Tibial nerve (tissue), 4 donors: ENCODE results near the gene MTCL1. TPM values are rescaled to one million over a fixed set of nuclear protein-coding genes. Genes with fewer than 3 reads are reported as not detected.

Experiments
- DNase-seq, 2 donors: peaks; one replicate each; pipeline ENCODE4 v3.0.0-alpha.2; 2019; ENCODE audit warnings: low spot score in 2 of 2
- H3K27ac ChIP-seq, 4 donors: fragments of 200-600 bp; sonication (generic) in 3 of 4; one replicate each; pipeline ENCODE4 v1.5.1; 2017 to 2019; ENCODE audit warnings: mild to moderate bottlenecking in 1 of 4
- H3K27me3 ChIP-seq, 2 donors: fragments of 200-600 bp; sonication (generic) in 1 of 2; one replicate each; pipeline versions ENCODE4 v1.5.1 to v1.6.0; 2017 to 2019
- H3K36me3 ChIP-seq, 3 donors: fragments of 200-600 bp; sonication (generic); one replicate each; pipeline ENCODE4 v1.5.1; 2018 to 2019
- H3K4me1 ChIP-seq, 4 donors: fragments of 200-600 bp; sonication (generic) in 3 of 4; one replicate each; pipeline ENCODE4 v1.5.1; 2017 to 2019
- H3K4me3 ChIP-seq, 4 donors: fragments of 200-600 bp; sonication (generic) in 3 of 4; one replicate each; pipeline ENCODE4 v1.5.1; 2017 to 2019; ENCODE audit warnings: mild to moderate bottlenecking in 1 of 4, moderate library complexity in 1 of 4
- H3K9me3 ChIP-seq, 4 donors: fragments of 200-600 bp; sonication (generic) in 3 of 4; one replicate each; pipeline ENCODE4 v1.5.1; 2017 to 2019
- EP300 ChIP-seq, 2 donors: sonication (generic); formaldehyde crosslinking; IDR thresholded peaks; one replicate each; pipeline ENCODE4 v1.6.1; 2017; ENCODE audit warnings: antibody characterized with exemption in 2 of 2, mild to moderate bottlenecking in 1 of 2
- POLR2A ChIP-seq, 2 donors: fragments of 450-650 bp; IDR thresholded peaks; one replicate each; pipeline ENCODE4 v1.6.1; 2017; ENCODE audit warnings: antibody characterized with exemption in 2 of 2, mild to moderate bottlenecking in 2 of 2, moderate library complexity in 2 of 2
- WGBS, 2 donors: methylation state at CpG; one replicate each; pipeline ENCODE4 v1.1.5; 2018; 5-methylcytosine and 5-hydroxymethylcytosine counted together
- total RNA-seq, 4 donors: library from RNA; depleted of rRNA; stranded (reverse); fragments of >200 nt; gene quantifications; one replicate each; pipeline ENCODE4 v1.1.0, GENCODE V29; 2016
- TF ChIP-seq, protein P1 (sequence below), 5 experiments: fragments of 200-600 bp in 3 of 5; fragments of 450-650 bp in 2 of 5; sonication (generic) in 3 of 5; IDR thresholded peaks; one replicate each; pipeline ENCODE4 v1.5.1; 2016 to 2019; ENCODE audit warnings: antibody characterized with exemption in 5 of 5, mild to moderate bottlenecking in 3 of 5, moderate library complexity in 2 of 5

The MTCL1 gene
- total RNA-seq, 4 donors from 2014 or later, result 4.6 to 18.3 (median 5.3) TPM

- no peak for TF ChIP-seq EP300 (IDR thresholded peaks at IDR 0.05)
- TF ChIP-seq POLR2A (IDR thresholded peaks at IDR 0.05), result no peak
- TF ChIP-seq, protein P1, sequence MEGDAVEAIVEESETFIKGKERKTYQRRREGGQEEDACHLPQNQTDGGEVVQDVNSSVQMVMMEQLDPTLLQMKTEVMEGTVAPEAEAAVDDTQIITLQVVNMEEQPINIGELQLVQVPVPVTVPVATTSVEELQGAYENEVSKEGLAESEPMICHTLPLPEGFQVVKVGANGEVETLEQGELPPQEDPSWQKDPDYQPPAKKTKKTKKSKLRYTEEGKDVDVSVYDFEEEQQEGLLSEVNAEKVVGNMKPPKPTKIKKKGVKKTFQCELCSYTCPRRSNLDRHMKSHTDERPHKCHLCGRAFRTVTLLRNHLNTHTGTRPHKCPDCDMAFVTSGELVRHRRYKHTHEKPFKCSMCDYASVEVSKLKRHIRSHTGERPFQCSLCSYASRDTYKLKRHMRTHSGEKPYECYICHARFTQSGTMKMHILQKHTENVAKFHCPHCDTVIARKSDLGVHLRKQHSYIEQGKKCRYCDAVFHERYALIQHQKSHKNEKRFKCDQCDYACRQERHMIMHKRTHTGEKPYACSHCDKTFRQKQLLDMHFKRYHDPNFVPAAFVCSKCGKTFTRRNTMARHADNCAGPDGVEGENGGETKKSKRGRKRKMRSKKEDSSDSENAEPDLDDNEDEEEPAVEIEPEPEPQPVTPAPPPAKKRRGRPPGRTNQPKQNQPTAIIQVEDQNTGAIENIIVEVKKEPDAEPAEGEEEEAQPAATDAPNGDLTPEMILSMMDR (IDR thresholded peaks at IDR 0.05), result no peak
- 76 to 82% methylated on average over 9 of the region's 9 CpGs for WGBS, 2 donors
- Histone ChIP-seq H3K27me3 (no peaks in the 10 kb centered on the region), H3K4me1 (no peaks in the 10 kb centered on the region), H3K9me3 (no peaks in the 10 kb centered on the region), H3K27ac (no peak overlapping the region), H3K4me3 (no peak overlapping the region), H3K36me3 (peaks cover 0 to 10% (median 0%) of the 10 kb centered on the region in 3 donors)
- no peak for DNase-seq
Observed at GRCh38 chr18:8800445-8800844, 95.1 kb downstream of the MTCL1 start.

DNA sequence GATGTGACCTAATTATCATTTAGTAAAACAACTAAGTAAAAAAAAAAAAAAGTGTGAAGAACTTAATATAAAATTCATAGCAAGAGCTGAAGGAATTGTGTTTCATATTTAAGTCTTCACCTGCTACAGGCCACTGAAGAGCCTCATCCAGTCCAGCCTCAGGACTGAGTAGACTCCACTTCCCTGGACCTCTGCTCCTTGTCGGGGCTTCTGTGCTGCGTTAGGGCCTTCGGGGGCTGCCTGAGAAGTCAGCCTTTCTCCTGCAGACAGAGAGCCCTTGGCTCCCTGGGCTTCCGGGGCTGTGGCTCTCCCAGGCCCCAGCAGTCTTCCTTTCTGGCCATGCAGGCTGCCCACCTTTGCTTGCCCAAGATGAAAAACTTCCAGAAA is 95.5 kb downstream of the MTCL1 start:
- 86 to 94% methylated on average over 4 of the region's 4 CpGs for WGBS, 2 donors
- no peak for DNase-seq
- H3K4me3 ChIP-seq, result no peak overlapping the region
- H3K9me3 ChIP-seq, result no peaks in the 10 kb centered on the region
- no peaks in the 10 kb centered on the region for H3K4me1 ChIP-seq
- peaks cover 0 to 10% (median 0%) of the 10 kb centered on the region in 3 donors for H3K36me3 ChIP-seq
- TF ChIP-seq, protein P1 (IDR thresholded peaks at IDR 0.05), result no peak
- no peak for TF ChIP-seq POLR2A (IDR thresholded peaks at IDR 0.05)
- TF ChIP-seq EP300 (IDR thresholded peaks at IDR 0.05), result no peak
- no peak overlapping the region for H3K27ac ChIP-seq
- H3K27me3 ChIP-seq, result no peaks in the 10 kb centered on the region

- no peak for TF ChIP-seq POLR2A (IDR thresholded peaks at IDR 0.05)
- no peak for TF ChIP-seq EP300 (IDR thresholded peaks at IDR 0.05)
- TF ChIP-seq, protein P1 (IDR thresholded peaks at IDR 0.05), result no peak
- Histone ChIP-seq H3K27ac (no peak overlapping the region), H3K4me3 (no peak overlapping the region), H3K27me3 (no peaks in the 10 kb centered on the region), H3K36me3 (peaks cover 0 to 10% (median 0%) of the 10 kb centered on the region in 3 donors), H3K9me3 (no peaks in the 10 kb centered on the region), H3K4me1 (no peaks in the 10 kb centered on the region)
- no peak for DNase-seq
- 72 to 83% methylated on average over 9 of the region's 9 CpGs for WGBS, 2 donors
Observed at GRCh38 chr18:8801263-8801901, 96.0 kb downstream of the MTCL1 start.

DNA sequence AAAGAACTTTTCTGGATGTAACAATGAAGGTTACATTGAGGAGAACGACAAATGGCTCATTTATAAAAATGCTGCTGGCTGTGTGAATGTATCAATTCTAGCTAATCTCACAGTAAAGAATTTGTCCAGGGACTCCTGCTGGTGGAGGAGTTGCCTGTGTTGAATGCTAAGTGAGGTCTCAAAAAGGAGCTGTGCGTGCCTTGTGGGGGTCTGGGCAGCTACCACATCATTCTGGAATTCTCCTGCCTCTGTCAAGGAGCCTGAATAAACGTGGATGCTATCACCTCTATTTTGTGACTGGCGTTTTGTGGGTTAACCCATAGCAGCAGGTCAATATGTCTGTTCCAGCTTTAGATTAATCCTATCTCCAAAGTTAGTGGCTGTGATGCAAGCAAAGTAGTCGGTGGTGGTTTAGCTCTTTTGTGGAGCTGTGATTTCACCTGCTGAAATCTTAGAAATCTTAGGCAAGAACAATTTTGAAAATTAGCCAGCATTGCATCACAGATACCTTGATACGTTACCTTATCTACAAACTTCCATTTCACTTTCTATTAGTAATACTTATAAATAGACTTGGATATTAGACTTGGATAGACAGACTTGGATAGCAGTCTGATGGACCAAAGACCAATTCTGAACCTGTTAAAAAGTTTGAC is 96.8 kb downstream of the MTCL1 start:
- Histone ChIP-seq H3K36me3 (peaks cover 0 to 14% (median 0%) of the 10 kb centered on the region in 3 donors), H3K9me3 (no peaks in the 10 kb centered on the region), H3K27ac (no peak overlapping the region), H3K4me1 (no peaks in the 10 kb centered on the region), H3K4me3 (no peak overlapping the region), H3K27me3 (no peaks in the 10 kb centered on the region)
- TF ChIP-seq POLR2A (IDR thresholded peaks at IDR 0.05) (no peak), EP300 (IDR thresholded peaks at IDR 0.05) (no peak)
- TF ChIP-seq, protein P1 (IDR thresholded peaks at IDR 0.05), result no peak
- no peak for DNase-seq
- WGBS, 2 donors, result 69 to 74% methylated on average over 6 of the region's 6 CpGs

DNA sequence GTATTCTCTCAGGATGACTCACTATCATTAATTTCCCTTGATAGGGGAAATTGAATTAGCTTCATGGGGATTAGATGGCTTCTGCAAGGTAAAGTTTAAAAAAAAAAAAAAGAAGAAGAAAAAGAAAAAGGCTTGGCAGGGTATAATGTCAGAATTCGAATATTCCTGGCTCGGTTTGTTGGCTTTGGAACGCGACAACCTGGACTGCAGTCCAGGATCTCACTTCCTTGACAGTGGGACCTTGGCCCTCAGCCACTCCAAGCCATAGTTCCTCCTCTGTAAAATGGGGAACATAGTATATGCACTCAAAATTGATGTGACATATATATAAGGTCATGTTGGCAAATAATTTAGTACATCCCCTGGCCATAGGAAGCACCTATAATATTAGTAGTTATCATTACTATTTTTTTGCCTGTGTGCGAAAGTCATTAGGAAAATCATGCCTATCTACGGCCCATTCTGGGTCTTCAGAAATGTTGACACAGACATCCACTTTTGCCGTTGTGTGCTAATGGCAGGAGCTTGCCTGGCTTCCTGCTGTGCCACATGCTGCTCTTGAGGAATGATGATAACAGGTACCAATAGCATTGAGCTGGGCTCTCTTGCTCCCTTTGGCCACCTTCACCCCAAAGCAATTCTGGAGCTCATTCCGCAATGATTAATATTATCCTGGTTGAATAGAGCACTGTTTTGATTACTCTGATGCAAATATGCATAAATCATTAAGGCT is 97.9 kb downstream of the MTCL1 start:
- H3K9me3 ChIP-seq, result no peaks in the 10 kb centered on the region
- 78 to 91% methylated on average over 8 of the region's 8 CpGs for WGBS, 2 donors
- no peaks in the 10 kb centered on the region for H3K4me1 ChIP-seq
- H3K27me3 ChIP-seq, result no peaks in the 10 kb centered on the region
- DNase-seq, result no peak
- peaks cover 0 to 14% (median 0%) of the 10 kb centered on the region in 3 donors for H3K36me3 ChIP-seq
- H3K4me3 ChIP-seq, result no peak overlapping the region
- H3K27ac ChIP-seq, result no peak overlapping the region
- TF ChIP-seq, protein P1 (IDR thresholded peaks at IDR 0.05), result no peak
- TF ChIP-seq POLR2A (IDR thresholded peaks at IDR 0.05) (no peak), EP300 (IDR thresholded peaks at IDR 0.05) (no peak)
